Muscle of back (tissue), 11 donors: ENCODE measurements around the gene SRC. TPM values are rescaled to one million over a fixed set of nuclear protein-coding genes. Genes with fewer than 3 reads are reported as not detected.

Source experiments
- DNase-seq, 3 donors: peaks; one replicate each; pipeline versions ENCODE4 v3.0.0 to v3.0.0-alpha.2; 2013
- polyA plus RNA-seq, 10 donors: library from polyadenylated mRNA; unstranded; fragments of 120-200 nt; gene quantifications; one replicate each; pipeline ENCODE4 v1.2.1, GENCODE V29; 2013; ENCODE audit not compliant: insufficient read length in 10 of 10

The SRC gene
- polyA plus RNA-seq, 10 donors = 11.8 to 18.7 (median 14.2) TPM

GRCh38 chr20:37314617-37315016 is 31.3 kb upstream of the SRC start:
- DNase-seq = peak in 1 of 3 donors; percentile 46

- peak in 1 of 3 donors; percentile 46 for DNase-seq
Observed at GRCh38 chr20:37315021-37315451, 30.9 kb upstream of the SRC start.

- DNase-seq = no peak
Observed at GRCh38 chr20:37315452-37316110, 30.4 kb upstream of the SRC start.

GRCh38 chr20:37316116-37316774 is 29.7 kb upstream of the SRC start:
- peak in 1 of 3 donors; percentile 48 for DNase-seq

GRCh38 chr20:37316775-37317170 is 29.2 kb upstream of the SRC start:
- no peak for DNase-seq

GRCh38 chr20:37317316-37317715 is 28.6 kb upstream of the SRC start:
- no peak for DNase-seq

- no peak for DNase-seq
Observed at GRCh38 chr20:37317994-37318640, 27.8 kb upstream of the SRC start.

GRCh38 chr20:37319151-37319671 is 26.7 kb upstream of the SRC start:
- peak in 1 of 3 donors; percentile 41 for DNase-seq

- DNase-seq = peak in 2 of 3 donors; percentile 43 to 83
Observed at GRCh38 chr20:37323985-37324384, 22.0 kb upstream of the SRC start.

GRCh38 chr20:37325206-37325605 is 20.7 kb upstream of the SRC start:
- DNase-seq = no peak

- no peak for DNase-seq
Observed at GRCh38 chr20:37326666-37327065, 19.3 kb upstream of the SRC start.

GRCh38 chr20:37327748-37328147 is 18.2 kb upstream of the SRC start:
- peak in 2 of 3 donors; percentile 52 for DNase-seq

- DNase-seq = no peak
Observed at GRCh38 chr20:37328149-37328945, 17.6 kb upstream of the SRC start.

GRCh38 chr20:37329481-37330165 is 16.3 kb upstream of the SRC start:
- no peak for DNase-seq

GRCh38 chr20:37330316-37330715 is 15.6 kb upstream of the SRC start:
- no peak for DNase-seq

GRCh38 chr20:37331060-37331857 is 14.7 kb upstream of the SRC start:
- no peak for DNase-seq

GRCh38 chr20:37333130-37333847 is 12.7 kb upstream of the SRC start:
- no peak for DNase-seq

- DNase-seq = no peak
Observed at GRCh38 chr20:37333848-37334318, 12.1 kb upstream of the SRC start.

GRCh38 chr20:37334450-37334849 is 11.5 kb upstream of the SRC start:
- no peak for DNase-seq
